ENCODE data around the gene MYCBPAP.

DNA sequence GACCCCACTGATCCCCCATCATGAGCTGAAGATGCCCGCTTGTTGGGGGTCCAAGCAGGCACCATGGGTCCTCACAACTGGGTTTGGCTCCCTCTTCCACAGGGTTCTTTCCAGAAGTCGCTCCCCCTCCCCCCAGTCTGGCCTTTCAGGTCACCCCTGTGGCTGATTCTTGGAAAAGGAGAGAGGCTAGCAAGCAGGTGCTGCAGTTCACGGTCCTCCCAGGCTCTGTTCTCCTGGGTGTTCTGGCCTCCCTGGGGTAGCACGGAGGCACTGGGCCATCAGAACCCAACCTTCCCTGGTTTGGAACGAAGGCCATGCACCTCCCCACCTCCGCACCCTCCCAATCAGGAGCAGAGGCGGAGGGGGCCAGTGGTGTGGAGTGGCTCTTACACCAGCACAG, 71.2 kb downstream of the MYCBPAP start:
- TF ChIP-seq EZH2 (IDR thresholded peaks at IDR 0.05; ENCODE audit: insufficient read depth, poor library complexity, severe bottlenecking), result no peak
- TF ChIP-seq EZH2phosphoT487 (IDR thresholded peaks at IDR 0.05; ENCODE audit: insufficient read depth, low read depth), result no peak
